ENCODE data around the gene RTKN2.

The RTKN2 gene

DNA sequence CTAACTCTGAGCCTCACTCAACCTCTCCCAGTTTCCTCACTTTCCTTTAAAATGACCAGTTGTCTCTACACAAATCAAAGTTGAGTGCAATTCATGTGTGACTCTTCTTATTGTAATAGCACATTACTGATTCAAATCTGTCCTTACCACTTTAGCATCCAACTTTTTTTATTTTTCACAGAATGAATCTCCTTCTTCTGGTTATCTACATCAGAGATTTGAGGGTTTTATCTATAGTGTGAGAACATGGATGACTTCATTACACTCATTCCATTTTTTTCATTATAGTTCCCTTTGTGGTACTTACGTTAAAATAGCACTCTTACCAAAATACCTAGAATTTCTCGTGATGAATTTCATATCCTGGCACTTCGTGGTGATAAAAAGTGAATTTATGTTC is 43.3 kb downstream of the RTKN2 start:
- TF ChIP-seq, protein P1, sequence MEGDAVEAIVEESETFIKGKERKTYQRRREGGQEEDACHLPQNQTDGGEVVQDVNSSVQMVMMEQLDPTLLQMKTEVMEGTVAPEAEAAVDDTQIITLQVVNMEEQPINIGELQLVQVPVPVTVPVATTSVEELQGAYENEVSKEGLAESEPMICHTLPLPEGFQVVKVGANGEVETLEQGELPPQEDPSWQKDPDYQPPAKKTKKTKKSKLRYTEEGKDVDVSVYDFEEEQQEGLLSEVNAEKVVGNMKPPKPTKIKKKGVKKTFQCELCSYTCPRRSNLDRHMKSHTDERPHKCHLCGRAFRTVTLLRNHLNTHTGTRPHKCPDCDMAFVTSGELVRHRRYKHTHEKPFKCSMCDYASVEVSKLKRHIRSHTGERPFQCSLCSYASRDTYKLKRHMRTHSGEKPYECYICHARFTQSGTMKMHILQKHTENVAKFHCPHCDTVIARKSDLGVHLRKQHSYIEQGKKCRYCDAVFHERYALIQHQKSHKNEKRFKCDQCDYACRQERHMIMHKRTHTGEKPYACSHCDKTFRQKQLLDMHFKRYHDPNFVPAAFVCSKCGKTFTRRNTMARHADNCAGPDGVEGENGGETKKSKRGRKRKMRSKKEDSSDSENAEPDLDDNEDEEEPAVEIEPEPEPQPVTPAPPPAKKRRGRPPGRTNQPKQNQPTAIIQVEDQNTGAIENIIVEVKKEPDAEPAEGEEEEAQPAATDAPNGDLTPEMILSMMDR (IDR thresholded peaks at IDR 0.05; ENCODE audit: low read depth, low read length): no peak
- no peak overlapping the region for H3K4me3 ChIP-seq (ENCODE audit: low read depth, low read length)

DNA sequence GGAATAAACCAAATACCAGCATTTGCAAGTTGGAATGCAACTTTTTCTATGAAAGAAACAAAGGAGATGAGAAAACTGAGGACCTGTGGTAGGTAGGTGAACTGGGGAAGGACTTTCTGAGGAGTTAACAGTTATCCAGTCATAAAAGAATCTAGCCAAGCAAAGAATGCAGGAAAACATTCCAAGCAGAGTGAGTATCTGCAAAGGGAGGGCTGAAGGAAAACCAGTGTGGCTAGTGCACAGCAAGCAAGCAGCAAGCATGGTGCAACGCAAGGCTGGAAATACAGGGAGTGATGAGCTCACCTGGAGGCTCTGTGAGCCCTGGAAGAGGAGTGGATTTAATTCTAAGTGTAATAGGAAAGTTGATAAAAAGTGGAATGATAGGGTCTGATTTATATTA is 44.0 kb downstream of the RTKN2 start:
- TF ChIP-seq, protein P1 (IDR thresholded peaks at IDR 0.05; ENCODE audit: low read depth, low read length): no peak

DNA sequence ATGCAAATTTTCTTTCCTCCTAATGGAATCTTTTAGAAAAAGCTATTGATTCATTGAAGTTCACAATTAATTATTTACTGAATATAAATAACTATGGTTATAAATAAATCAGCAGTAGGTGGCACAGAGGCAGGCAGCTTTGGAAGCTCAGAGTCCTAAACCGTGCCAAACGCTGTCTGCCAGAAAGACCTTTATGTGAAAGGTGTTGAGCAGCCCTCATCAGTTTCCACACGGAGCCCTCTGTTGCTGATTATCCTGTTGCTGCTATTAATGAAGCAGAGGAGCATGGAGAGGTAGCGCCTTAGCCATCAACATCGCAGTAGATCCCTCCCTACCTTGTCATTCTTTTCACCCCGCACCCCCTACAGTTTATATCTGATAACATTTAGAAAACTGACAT is 51.0 kb downstream of the RTKN2 start:
- TF ChIP-seq, protein P1 (IDR thresholded peaks at IDR 0.05; ENCODE audit: low read depth, low read length): no peak
- H3K4me3 ChIP-seq (ENCODE audit: low read depth, low read length): no peak overlapping the region

More for the DNA sequence above, 44.0 kb downstream of the RTKN2 start:
- H3K4me3 ChIP-seq (ENCODE audit: low read depth, low read length): no peak overlapping the region

DNA sequence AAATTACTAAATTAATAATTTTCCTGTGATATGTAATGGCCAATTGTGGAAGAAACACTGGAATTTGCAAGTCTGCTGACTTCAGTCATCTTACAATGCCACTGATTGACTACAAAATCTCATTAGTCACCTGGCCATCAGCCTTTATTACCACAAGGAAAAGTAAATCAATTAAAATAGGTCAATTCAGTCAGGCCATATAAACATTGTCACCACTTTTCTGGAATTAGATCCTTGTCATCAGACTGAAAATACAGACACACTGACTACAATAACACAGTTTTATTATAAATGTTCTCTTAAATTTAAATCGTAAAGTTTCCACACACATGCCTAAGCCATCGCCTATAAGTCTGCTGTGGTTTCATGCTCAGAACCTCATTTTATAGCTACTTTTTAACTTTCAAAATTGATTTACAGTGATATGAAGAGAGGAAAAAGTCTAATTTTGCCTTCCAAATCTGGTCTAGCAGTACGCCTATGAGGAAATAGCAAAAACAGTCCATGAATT is 54.2 kb downstream of the RTKN2 start:
- TF ChIP-seq, protein P1 (IDR thresholded peaks at IDR 0.05; ENCODE audit: low read depth, low read length): no peak
- H3K4me3 ChIP-seq (ENCODE audit: low read depth, low read length): no peak overlapping the region

DNA sequence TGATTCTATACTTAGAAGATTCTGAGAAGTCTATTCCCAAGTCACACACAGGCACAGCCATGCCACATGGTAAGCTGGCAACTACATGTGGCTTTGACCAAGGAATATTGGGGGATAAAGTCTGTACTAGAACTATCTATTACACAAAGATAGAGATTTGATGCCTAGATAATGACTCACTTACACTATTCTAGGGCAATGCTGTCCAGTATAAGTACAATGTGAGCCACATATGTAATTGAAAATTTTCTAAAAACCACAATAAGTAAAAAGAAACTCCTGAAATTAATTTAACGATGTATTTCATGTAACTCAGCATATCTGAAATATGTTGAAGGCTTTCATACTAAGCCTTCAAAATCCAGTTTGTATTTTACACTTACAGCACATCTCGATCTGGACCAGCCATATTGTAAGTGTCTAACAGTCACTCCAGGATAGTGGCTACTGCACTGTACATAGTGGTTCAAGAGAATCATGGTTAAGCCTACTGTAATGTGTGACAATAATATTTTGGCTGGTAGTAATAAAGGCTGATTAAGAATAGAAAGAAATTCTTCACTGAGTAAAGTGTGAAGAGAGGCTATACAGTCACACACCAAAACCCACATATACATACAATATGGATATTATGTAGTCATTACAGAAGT is 62.8 kb downstream of the RTKN2 start:
- TF ChIP-seq, protein P1 (IDR thresholded peaks at IDR 0.05; ENCODE audit: low read depth, low read length): no peak

DNA sequence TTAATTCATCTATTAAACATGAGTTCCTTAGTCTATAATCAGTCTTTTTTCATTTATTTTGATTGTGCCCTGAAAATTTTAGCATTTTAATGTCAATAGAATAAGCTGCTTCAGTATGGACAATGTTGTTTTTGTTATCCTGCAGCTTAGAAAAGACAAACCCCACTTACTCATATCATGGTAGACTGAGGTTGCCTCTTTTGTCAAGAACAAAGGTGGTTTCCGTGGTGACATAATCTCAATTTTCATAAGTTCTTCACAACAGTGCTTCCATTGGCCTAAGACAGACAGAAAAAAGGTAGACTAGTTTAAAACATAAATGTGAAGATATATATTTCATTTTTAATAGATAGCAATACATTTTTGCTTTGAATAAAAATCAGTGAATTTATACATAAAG is 69.1 kb downstream of the RTKN2 start:
- TF ChIP-seq, protein P1 (IDR thresholded peaks at IDR 0.05; ENCODE audit: low read depth, low read length): no peak
- H3K4me3 ChIP-seq (ENCODE audit: low read depth, low read length): no peak overlapping the region

More for the DNA sequence above, 62.8 kb downstream of the RTKN2 start:
- H3K4me3 ChIP-seq (ENCODE audit: low read depth, low read length): no peak overlapping the region

DNA sequence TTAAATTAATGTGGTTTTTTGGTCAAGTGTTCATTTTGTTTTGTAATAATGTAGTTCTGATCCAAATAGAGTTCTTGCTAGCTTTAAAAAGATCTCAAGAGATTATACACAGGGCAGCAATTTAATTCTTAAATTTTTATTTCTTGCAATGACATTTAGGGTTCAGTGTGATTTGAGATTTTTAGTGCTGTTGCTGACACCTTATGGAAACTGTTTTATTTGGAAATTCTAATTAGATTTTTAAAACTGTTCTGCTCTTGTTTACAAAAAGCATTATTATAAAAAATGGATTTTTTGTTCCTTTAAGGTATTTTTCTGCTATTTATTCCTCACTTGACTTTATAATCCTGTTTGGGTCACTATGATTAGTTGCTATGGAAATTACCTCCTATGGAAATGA is 72.1 kb downstream of the RTKN2 start:
- TF ChIP-seq, protein P1 (IDR thresholded peaks at IDR 0.05; ENCODE audit: low read depth, low read length): no peak
- H3K4me3 ChIP-seq (ENCODE audit: low read depth, low read length): no peak overlapping the region
